HG02610 (cell line): ENCODE results near the gene ZCCHC2.

ENCODE experiments used
- ATAC-seq: cut with Tn5 transposase; IDR thresholded peaks from one replicate; pipeline ENCODE4 v1.9.1; 2021; ENCODE audit warnings: mild to moderate bottlenecking, moderate library complexity; ENCODE audit not compliant: unreplicated experiment

Gene ZCCHC2

DNA sequence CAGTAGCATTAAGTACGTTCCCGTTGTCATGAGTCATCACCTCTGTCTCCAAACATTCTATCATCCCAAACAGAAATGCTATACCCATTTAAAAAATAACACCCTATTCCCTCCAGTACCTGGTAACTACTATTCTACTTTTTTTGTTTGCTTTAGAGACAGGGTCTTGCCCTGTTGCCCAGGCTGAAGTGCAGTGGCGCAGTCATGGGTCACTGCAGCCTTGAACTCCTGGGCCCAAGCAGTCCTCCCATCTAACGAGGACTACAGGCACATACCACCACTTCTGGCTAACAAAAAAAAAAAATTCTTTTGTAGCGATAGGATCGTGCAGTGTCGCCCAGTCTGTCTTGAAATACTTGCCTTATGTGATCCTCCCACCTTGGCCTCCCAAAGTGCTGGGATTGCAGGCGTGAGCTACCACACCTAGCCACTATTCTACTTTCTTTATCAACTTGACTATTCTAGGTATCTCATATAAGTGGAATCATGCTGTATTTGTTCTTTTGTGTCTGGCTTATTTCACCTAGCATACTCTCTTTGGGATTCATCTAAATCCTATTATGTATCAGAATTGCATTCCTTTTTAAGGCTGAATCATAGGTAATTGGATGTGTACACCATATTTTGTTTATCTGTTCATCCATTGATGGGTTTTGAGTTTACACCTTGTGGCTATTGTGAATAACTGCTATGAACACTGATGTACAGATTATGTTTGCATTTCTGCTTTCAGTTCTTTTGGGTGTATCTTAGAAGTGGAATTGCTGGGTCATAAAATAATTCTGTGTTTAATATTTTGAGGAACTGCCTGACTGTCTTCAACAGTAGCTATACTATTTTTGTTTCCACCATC, 14.4 kb downstream of the ZCCHC2 start:
- no peak for ATAC-seq

DNA sequence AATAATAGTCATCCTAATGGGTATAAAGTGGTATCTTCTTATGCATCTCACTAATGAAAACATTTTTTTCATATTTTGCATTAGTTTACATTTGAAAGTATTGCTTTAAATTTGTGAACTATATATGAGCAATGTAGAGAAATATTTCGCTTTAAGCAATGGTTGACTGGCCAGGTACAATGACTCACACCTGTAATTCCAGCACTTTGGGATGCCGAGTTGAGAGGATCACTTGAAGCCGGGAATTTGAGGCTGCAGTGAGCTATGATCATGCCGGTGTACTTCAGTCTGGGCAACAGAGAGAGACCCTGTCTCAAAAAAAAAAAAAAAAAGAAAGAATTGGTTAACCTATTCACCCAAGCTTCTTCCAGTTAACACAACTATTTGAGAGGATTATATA, 15.1 kb downstream of the ZCCHC2 start:
- no peak for ATAC-seq

DNA sequence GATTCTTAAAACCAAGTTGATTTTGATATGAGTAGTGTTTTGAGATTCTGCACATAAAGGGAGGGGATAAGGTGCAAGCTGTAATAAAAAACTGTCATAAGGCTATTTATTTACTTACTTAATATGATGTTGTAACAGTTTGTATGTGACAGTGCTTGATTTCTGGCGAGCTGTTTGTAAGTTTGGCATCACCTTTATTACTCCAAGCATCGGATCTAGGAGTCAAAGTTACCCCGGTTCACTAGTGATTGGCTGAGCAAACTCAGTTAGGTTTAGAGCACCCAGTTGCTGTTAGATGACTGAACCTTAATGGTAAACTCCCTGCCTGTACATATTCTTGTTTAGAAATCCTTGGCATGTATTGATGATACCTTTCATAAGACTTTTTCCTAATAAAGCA, 16.1 kb downstream of the ZCCHC2 start:
- no peak for ATAC-seq

DNA sequence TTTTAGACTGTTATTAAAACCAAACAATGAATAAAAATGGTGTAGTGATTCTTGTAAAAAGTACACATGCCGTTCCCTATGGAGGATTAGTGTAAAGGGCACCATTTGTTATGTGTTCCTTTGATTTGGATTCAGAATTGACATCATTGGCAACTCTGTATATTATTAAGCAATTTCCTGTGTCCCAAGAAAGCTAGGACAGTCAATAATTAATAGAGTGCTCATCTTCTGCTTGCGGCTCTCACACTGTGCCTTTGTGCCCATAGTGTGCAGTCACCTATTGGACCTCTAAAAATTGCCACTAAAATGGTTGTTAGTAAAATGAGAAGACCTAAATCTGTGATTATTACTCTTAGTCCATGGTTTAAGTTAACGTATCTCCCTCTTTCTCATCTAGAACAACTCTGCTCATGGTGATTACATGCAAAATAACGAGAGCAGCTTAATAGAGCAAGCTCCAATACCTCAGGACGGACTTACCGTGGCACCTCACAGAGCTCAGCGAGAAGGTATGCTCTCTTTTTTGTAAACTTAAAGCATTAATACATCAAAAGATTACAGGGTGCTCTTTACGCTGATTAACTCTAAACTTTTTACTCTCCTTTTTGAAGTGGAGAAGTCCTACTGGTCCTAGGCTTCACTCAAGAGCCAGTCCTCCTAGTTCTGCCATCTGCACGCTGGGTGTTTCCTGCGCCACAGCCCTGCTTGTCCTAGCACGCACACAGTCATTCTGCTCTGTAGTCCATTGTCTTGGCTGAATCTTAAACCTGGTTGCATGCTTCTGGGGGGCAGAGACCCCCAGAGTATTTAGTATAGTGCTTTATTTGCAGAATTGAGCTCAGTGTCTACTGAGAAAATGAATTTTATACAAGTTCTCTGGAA, 16.7 kb downstream of the ZCCHC2 start:
- ATAC-seq, result no peak

DNA sequence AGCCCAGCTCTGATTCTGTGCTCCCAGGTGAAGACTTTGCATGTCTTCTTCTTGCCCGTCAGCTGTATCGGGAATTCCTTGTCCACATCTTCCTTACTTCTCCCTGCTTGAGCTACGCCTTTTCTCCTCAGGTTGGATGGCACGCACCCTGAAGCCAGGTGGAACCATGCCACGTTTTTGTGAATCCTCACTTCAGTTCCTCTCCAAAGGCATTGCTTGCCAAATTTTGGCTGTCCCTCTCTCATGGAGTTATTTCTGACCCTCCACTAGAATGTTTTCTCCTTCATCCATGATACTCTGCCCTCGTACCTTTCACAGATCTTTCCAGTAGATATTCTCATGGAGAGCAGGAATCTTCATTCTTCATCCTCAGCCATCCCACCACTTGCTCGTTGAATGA, 20.2 kb downstream of the ZCCHC2 start:
- ATAC-seq, result no peak

DNA sequence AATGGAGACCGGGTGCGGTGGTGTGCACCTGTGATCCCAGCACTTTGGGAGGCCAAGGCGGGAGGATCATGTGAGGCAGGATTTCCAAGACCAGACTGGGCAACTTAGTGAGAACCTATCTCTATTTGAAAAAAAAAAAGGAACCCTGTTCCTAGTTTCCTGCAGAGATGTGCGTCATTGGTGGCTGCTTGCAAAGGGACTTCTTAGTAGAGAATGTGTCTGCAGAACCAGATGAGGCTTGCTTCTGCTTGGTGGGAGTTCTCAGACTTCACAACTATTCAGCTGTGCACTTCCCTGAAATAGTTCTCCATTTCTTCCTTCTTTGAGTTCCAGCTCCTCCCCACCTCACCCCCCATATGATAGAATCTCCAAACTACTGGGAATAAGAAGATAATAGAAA, 22.3 kb downstream of the ZCCHC2 start:
- ATAC-seq, result no peak

DNA sequence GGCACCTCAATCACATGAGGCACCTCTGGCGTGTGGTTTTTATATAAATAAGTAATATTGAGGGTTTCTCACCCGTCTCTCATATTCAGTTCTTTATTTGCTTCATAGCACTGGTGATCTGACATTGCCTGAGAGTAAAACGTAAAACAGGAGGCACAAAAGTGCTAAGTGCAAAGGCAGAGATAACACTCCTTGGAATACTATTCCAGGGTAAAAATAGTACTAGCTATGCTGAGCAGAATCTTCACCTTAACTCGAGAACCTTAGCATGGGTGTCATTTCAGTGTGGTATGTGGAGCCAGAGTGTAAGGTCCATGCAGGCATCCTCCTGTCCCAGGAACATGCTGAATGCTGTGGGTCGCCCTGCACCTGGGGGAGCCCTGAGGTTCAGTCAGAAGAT, 26.9 kb downstream of the ZCCHC2 start:
- ATAC-seq, result no peak

DNA sequence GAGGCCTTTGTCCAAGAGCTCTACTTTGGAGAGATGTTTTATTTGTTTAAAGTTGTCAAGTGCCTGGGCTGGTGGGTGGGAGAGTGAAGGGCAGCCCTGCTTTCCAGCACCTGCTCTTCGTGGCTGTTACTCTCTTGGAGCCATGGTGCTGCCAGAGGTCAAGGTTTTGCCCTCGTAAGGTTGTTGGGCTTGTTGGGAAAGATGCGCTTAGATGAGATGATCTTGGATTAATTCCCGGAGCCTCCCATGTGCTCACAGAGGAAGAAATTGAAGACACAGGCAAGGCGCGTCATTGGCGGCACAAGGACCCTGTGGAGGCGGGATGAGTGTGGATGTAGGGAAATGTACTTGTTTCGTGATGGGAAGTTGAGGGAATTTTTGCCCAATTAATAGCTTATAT, 27.9 kb downstream of the ZCCHC2 start:
- no peak for ATAC-seq

DNA sequence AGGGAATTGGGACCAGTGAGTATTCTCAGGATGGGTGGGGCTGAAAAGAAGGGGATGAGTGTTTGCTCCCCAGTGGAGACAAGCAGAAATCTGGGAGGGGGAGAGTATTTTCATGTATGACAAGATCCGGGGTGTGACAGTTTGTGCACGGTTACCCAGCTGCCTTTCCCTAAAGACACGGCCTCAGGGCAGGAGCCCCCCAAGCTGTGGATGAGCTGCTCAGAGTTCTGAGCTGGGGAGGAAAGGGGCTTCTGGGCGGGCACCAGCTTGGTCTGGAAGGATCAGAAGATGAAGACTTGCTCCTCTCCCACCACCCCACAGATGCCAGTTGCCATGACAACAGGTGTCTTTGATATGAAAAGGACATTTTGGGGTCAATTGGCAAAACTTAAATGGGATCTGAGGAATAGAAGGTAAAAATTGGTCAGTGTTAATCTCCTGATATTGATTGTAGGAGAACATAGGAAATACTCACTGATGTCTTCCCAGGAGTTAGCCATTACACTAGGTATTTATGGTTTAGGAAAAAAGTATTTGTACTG, 29.2 kb downstream of the ZCCHC2 start:
- ATAC-seq, result no peak

DNA sequence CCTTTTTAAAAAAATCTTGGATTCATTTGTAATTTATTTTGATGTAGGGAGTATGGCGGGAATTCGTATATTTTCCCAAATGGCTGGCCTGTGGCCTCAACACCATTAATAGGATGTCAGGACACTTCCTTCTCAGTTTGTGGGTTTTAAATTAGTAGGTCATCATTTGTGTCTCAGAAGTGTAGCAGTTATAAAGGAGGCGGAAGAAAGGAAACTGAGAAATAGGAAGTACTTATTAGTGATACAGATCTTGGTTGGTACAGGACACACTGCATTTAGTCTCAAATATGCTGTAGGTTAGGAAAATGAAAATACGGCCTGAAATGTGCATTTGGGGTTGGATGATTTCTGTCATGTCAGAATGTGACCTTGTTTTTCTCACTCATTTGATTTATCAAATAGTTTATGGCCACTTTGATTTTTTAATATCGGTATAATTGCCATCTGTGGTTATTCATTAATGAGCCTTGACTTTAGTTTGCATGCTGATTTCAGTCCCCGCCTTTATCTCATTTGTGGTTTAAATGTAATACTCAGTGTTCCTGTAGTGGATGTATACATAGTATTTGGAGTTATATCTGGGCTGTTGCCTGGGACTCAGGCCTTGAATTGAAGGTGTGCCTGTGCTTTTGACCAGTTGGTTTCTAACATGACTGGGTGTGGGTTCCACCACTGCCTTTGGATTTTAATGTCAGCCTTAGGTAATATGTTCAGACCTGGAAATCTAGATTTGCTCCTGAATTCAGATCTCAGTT, 31.4 kb downstream of the ZCCHC2 start:
- peak; percentile 41 for ATAC-seq

DNA sequence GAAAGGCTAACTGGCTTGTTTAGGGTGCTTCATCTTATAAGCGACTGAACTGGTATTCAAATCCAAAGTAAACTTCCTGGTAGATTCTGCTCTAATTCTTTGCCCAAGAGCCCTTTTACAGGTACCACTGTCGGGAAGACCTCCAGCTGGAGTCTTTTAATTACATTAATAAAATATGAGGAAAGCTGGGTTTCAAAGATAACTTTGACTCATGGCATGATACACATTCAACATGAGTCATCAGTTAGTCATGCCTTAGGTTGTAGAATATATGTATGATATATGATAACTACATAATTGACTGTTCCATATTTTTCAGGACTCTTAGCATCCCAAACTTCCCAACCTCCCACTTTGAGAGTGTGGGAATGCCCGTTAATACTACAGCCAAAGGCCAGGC, 32.3 kb downstream of the ZCCHC2 start:
- ATAC-seq, result no peak

DNA sequence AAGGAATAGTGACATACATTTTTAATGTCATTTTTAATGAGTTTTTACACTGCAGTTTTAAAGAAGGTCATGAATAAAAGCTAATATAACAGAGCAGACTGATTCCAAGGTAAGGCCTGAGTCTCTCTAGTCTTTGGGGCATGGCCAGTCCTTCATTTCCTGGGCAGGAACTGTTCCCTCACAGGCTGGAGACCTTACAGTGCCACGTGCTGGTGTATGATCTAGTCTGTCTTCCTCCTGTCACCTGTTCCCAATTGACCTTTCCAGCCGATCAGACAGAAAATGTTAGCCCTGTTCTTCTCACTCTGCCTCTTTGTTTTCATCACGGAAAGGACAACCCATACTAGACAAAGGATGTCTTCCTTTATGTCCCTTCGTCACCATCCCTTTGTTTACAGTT, 33.6 kb downstream of the ZCCHC2 start:
- ATAC-seq, result no peak

DNA sequence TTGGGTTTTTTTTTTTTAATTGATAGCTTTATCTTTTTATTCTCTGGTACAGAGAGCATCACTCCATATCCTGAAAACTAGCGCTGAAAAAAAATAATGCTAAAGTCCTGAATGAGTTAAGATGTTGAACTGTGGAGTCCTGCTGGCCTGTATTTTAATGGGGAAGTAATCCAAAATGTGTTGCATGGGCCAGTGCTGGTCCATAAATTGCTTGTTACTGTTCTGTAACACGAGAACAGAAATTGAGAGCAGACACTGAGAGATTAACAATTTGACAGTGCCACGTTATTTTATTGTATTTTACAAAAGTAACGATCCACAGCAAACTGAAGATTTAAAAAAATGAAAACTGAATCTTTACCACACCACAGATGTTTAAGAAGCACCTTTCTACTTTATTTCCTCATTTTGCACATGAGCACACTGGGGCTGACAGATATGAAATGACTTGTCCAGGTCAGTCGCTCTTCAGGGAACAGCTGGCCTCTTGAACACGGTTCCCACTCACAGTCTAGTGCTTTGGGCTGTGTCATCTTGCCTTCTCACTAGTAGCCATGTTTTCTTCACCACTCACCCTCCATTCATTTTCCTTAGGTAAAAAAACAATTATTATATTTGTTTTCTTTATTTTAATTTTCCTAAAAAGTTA, 35.3 kb downstream of the ZCCHC2 start:
- ATAC-seq, result peak; percentile 88

DNA sequence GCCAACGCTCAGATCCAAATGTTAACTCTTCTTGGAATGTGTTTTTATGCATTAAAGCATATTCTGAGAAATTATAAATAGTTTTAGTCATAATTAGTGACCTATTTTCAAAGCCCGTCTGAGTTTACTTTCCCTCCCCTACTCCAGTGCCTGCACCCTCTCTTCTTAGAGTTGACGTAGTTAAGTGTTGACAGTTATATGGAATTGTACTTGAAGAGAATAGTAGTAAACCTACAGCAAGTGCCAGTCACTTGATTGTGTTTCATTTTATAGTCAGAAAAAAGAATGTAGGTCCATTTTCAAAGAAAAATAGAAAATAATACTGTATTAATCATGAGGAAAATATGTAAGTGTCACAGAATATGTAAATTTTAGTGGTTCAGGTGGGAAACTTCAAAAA, 41.2 kb downstream of the ZCCHC2 start:
- ATAC-seq, result no peak

DNA sequence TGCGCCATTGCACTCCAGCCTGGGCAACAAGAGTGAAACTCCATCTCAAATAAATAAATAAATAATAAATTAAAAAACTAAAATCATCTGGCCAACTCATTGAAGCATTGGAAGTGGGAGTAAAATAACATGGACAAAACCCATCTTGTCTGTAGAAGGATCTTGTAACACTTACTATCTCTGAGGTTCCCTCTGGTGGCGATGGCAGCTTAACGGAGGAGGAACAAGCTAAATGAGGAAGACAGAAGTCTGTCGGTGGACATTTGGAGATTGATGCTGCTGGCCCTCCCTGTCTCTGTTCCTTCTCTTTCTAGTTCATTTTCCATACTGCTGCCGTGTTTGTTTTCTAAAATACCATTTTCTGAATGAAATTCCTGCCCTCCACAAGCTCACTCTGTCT, 43.4 kb downstream of the ZCCHC2 start:
- ATAC-seq, result no peak

DNA sequence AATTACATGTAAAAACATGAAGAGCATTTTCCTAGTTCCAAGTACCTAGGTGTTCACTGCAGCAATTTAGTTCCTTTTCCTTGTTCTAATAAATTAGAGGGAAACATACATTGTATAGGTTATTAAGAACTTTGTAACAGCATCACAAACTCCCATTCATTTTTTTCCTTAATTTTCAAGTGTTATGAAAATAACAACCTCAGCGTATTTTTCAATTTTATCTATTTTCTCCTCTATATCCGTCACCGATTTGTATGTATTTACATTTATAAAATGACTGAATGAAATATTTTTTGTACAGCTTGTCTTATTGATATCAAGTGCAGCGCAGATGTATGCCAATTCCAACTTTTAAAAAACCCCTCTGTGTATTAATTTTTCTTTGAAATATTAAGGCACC, 44.0 kb downstream of the ZCCHC2 start:
- ATAC-seq, result no peak

DNA sequence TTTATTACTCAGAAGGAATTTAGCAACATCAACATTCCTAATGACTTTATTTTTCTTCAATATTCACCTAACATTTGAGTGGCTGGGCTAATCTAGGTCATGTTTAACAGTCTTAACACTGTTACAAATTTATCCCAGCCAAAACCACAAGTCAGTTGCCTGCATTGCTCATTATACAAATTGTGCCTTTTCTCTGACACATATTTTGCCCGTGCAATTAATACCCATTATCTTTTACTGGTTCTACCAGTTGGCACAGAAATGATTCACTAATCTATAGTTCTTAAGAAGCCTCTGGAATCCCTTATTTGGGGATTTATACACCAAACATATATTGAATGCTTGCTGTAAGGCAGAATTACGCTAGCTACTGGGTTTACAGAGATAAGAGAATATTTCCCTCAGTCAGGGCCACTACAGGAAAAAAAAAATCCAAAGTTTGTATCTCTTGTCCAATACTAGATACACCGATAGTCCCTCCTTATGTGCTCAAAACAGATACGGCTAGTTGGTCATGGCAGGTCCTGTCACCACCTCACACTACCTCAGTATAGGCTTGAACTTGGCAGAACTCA, 46.3 kb downstream of the ZCCHC2 start:
- ATAC-seq, result no peak

DNA sequence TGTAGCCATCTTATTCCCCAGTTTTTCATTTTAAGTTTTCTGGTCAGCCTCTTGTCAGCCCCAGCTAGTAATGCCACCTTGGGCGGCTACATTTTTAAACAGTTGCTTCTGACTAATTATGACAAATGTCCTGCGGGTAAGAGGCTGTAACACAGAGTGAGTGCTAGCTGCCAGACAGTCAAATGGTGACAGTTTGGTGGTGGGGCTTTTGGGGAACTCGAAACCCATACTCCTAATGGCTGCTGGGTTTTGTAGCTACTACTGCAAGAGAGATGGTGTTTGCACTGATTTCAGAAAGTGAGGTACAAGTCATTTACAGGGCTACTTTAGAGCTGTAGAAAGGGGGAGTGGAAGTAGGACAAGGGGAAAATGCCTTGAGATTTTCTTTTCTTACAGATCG, 48.2 kb downstream of the ZCCHC2 start:
- ATAC-seq, result no peak

DNA sequence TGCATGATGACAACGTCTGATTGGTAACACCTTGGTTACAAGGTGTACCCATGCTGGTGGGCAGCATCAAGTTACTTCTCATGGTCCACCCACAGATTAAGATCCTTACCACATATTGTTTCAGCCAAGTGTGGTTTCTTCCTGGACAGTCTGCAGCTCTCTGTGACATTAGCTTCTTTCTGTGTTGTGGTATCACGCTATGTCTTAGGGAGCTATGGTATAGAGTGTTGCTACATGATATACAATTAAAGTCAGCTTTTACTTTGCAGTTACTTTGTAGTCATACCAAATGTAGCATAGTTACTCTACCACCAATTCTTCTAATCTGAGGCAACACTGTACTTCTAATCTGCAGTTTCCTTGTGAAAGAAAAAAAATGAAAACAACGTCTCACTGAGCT, 48.8 kb downstream of the ZCCHC2 start:
- ATAC-seq, result no peak

DNA sequence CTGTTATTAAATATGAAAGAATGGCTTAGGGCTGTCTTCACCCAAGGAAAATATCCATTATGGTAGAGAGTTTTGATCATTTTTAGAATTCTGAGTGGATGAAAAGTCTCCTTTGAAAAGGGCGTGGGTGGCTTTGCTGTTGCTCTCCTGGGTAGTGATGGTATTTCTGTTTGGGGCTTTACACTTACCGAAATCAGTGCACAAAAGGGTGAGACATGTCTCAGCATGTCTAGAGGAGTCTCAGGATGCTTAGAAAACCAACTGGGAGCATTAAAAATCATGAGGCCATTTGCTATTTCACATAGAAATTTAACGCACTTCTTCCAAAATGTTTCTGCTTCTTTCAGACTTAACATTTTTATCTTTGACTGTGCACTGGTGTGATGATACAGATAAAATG, 49.6 kb downstream of the ZCCHC2 start:
- ATAC-seq, result no peak
